Activated T-cell treated with anti-CD3 and anti-CD28 coated beads, Interleukin-2, amount 50 U/mL, for 24 hours (primary cell): ENCODE data around the gene PIP4K2B.
A peak's percentile ranks its signal among the peaks of the same experiment; 100 is the strongest.

Experiments
- DNase-seq: peaks from one replicate; pipeline ENCODE4 v3.0.0-alpha.2; 2020
- H3K27ac Mint-ChIP-seq: 2 replicates; pipeline ENCODE4 v1.8.0; 2020; ENCODE audit warnings: mild to moderate bottlenecking, mixed read lengths
- H3K27me3 Mint-ChIP-seq: 2 replicates; pipeline ENCODE4 v1.8.0; 2020; ENCODE audit warnings: mixed read lengths
- H3K36me3 Mint-ChIP-seq: 2 replicates; pipeline ENCODE4 v1.8.0; 2020; ENCODE audit warnings: low read depth, mixed read lengths
- H3K4me1 Mint-ChIP-seq: 2 replicates; pipeline ENCODE4 v1.8.0; 2020; ENCODE audit warnings: low read depth, mixed read lengths
- H3K4me3 Mint-ChIP-seq: 2 replicates; pipeline ENCODE4 v1.8.0; 2020; ENCODE audit warnings: mild to moderate bottlenecking, moderate library complexity, mixed read lengths
- H3K9me3 Mint-ChIP-seq: 2 replicates; pipeline ENCODE4 v1.8.0; 2020; ENCODE audit warnings: mixed read lengths

The PIP4K2B gene

GRCh38 chr17:38752308-38753070, 46.9 kb downstream of the PIP4K2B start, which contains the start of gene PSMB3:
Gene PSMB3, plus strand, starts transcription at chr17:38752741. Its CDS starts 86 bp downstream, at chr17:38752827.
- H3K4me1 Mint-ChIP-seq, result peaks cover 57% of the 10 kb centered on the region
- peak within 1 kb of the TSS; percentile 99 for H3K27ac Mint-ChIP-seq
- DNase-seq, result peak; percentile 95
- peak within 1 kb of the TSS; percentile 93 for H3K4me3 Mint-ChIP-seq
- H3K36me3 Mint-ChIP-seq, result peaks cover 54% of the 10 kb centered on the region
- no peaks in the 10 kb centered on the region for H3K9me3 Mint-ChIP-seq
- H3K27me3 Mint-ChIP-seq, result peaks cover 34% of the 10 kb centered on the region

DNA sequence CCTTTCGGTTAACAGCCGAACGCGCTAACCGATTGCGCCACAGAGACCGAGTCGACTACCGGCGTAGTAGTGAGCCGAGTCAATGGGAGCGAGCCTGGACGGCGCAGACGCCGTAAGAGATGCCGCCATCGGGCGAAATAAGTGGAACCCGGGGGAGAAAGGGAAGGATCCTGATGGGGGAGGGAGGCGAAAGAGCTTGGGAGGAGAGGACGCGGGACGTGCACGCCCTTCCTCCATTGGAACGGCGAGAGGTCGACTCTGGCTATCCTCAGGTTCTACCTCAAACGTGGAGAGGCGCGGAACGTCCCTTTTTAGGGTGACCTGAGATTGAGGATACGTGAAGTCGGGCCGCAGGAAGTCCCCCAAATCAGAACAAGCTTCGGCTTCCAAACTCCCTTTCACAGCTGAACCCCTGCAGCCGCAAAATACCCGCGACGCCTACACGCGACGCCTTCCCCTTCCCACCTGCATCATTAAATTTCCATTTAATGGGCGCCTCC, 47.5 kb downstream of the PIP4K2B start:
- peak overlapping the region; percentile 99 for H3K27ac Mint-ChIP-seq
- H3K27me3 Mint-ChIP-seq, result peaks cover 36% of the 10 kb centered on the region
- peaks cover 58% of the 10 kb centered on the region for H3K4me1 Mint-ChIP-seq
- H3K36me3 Mint-ChIP-seq, result peaks cover 48% of the 10 kb centered on the region
- no peaks in the 10 kb centered on the region for H3K9me3 Mint-ChIP-seq
- peak overlapping the region; percentile 93 for H3K4me3 Mint-ChIP-seq
- DNase-seq, result peak; percentile 95

- peak overlapping the region; percentile 99 for H3K27ac Mint-ChIP-seq
- H3K4me3 Mint-ChIP-seq, result peak overlapping the region; percentile 93
- DNase-seq, result no peak
- peaks cover 43% of the 10 kb centered on the region for H3K36me3 Mint-ChIP-seq
- peaks cover 42% of the 10 kb centered on the region for H3K27me3 Mint-ChIP-seq
- H3K4me1 Mint-ChIP-seq, result peaks cover 60% of the 10 kb centered on the region
- no peaks in the 10 kb centered on the region for H3K9me3 Mint-ChIP-seq
These were observed 48.1 kb downstream of the PIP4K2B start for GRCh38 chr17:38751144-38751807.

GRCh38 chr17:38750312-38751121, 48.8 kb downstream of the PIP4K2B start:
- H3K27me3 Mint-ChIP-seq, result peaks cover 49% of the 10 kb centered on the region
- peak overlapping the region; percentile 93 for H3K4me3 Mint-ChIP-seq
- peak overlapping the region; percentile 3 for H3K27ac Mint-ChIP-seq
- H3K9me3 Mint-ChIP-seq, result no peaks in the 10 kb centered on the region
- DNase-seq, result peak; percentile 52
- H3K4me1 Mint-ChIP-seq, result peaks cover 59% of the 10 kb centered on the region
- peaks cover 35% of the 10 kb centered on the region for H3K36me3 Mint-ChIP-seq

GRCh38 chr17:38750044-38750311, 49.4 kb downstream of the PIP4K2B start:
- H3K4me1 Mint-ChIP-seq, result peaks cover 57% of the 10 kb centered on the region

DNA sequence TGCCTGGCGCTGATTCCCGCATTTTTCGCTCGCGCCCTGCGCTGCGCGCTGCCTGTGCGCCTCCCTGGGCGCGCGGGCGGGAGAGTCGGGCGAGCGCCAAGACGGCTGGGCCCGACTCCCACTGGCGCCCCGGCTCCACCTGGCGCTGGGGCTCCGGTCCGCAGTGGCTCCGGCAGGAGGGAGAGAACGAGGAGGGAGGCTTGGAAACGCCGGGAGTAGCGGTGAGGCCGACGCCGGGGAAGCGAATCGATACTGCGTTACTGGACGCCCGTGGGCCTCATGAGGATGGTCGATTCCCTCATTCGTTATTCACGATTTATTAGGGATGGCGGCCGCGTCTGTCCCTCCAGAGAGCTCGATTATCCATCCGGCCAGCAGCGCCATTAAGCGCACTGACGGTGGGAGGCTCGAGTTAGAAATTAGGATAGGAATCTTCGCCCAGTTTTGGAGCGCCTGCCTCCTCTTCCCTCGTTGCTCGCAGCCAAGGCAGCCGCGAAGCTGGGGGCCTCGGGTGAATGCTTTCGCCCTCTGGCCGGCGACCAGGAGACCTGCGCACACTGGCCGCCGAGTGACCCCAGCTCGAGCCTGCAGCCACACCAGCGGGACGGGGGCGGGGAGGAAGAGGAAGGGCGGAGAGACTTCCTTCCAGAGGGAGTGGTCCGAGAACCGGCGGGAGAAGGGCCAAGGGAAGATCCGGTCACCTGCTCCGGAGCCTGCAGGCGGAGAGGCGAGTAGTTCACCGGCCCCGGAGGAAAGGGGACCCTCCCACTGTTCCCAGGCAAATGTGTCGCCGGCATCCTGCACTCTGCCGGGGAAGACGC, 49.9 kb downstream of the PIP4K2B start:
- Mint-ChIP-seq H3K9me3 (no peaks in the 10 kb centered on the region), H3K27ac (no peak overlapping the region), H3K27me3 (peaks cover 60% of the 10 kb centered on the region), H3K4me3 (peak overlapping the region; percentile 93), H3K4me1 (peaks cover 54% of the 10 kb centered on the region), H3K36me3 (peaks cover 26% of the 10 kb centered on the region)
- DNase-seq, result peak; percentile 49

More at GRCh38 chr17:38750044-38750311, 49.4 kb downstream of the PIP4K2B start:
- no peak overlapping the region for H3K27ac Mint-ChIP-seq
- peak overlapping the region; percentile 93 for H3K4me3 Mint-ChIP-seq
- H3K27me3 Mint-ChIP-seq, result peaks cover 55% of the 10 kb centered on the region
- no peaks in the 10 kb centered on the region for H3K9me3 Mint-ChIP-seq
- peaks cover 31% of the 10 kb centered on the region for H3K36me3 Mint-ChIP-seq
- DNase-seq, result peak; percentile 47

DNA sequence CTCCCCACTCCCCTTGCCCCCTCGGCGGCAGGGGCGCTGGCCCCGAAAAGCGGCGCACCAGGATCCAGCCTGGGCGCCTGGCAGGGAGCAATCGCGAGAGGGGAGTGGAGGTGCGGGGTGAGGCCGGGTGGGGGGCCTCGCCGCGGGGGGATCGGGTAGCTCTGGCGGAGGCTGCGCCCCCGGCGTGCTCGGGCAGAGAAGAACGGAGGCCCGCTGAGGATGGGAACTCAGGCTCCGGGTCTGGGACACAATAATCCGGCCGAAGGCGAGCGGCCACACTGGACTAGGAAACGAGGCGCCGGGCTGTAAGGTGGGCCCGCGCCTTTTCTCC, 50.5 kb downstream of the PIP4K2B start:
- Mint-ChIP-seq H3K27ac (no peak overlapping the region), H3K4me3 (peak overlapping the region; percentile 93), H3K4me1 (peaks cover 48% of the 10 kb centered on the region), H3K9me3 (no peaks in the 10 kb centered on the region), H3K27me3 (peaks cover 63% of the 10 kb centered on the region), H3K36me3 (peaks cover 20% of the 10 kb centered on the region)
- peak; percentile 51 for DNase-seq

DNA sequence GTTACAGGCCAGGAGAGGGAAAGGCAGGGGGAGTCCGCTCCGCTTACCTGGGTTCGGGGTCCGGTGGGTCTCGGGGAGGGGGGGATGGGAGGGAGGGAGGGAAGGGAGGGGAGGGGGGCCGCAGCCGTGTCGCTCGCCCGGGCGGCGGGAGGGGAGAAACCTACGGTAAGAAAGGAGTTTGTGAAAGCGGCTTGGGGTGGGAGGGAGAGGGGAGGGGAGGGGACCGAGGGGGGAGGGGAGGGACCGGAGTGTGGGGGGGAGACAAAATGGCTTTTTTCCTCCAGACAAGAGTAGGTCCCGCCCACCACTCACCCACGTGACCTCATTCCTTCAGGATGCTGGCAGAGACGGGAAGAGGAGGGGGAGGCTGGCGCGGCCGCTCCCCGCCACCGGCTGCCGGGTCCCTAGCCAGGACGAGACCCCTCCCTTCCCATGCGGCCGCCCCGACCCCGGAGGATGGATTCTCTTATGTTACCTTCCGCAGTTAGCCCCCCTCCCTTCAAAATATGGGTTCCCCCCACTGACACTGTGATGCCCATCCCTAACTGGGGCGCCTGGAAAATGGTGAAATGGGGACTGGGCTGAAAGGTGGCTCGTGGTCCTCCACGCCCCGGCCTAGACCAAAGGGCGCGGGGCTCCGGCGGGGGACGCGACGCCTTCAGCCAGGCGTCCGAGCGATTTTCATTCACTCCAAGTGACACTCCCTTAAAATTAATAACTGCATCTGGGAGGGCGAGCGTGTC, 51.0 kb downstream of the PIP4K2B start, which contains the start of gene PCGF2:
PCGF2 (minus strand) TSS at position 188 of the 743 bp plus-strand sequence. CDS start 7,934 bp downstream, outside the sequence.
- Mint-ChIP-seq H3K9me3 (no peaks in the 10 kb centered on the region), H3K27me3 (peaks cover 63% of the 10 kb centered on the region), H3K36me3 (peaks cover 15% of the 10 kb centered on the region), H3K27ac (no peak within 1 kb of the TSS), H3K4me1 (peaks cover 44% of the 10 kb centered on the region), H3K4me3 (peak within 1 kb of the TSS; percentile 93)
- peak; percentile 43 for DNase-seq

- Mint-ChIP-seq H3K9me3 (no peaks in the 10 kb centered on the region), H3K36me3 (peaks cover 7% of the 10 kb centered on the region), H3K27me3 (peaks cover 66% of the 10 kb centered on the region), H3K4me3 (peak overlapping the region; percentile 72), H3K27ac (no peak overlapping the region), H3K4me1 (peaks cover 43% of the 10 kb centered on the region)
- no peak for DNase-seq
These were observed 51.8 kb downstream of the PIP4K2B start for GRCh38 chr17:38747463-38748148.

GRCh38 chr17:38746849-38747462, 52.4 kb downstream of the PIP4K2B start:
- Mint-ChIP-seq H3K4me1 (peaks cover 39% of the 10 kb centered on the region), H3K36me3 (peaks cover 3% of the 10 kb centered on the region), H3K9me3 (no peaks in the 10 kb centered on the region), H3K27ac (no peak overlapping the region), H3K27me3 (peaks cover 68% of the 10 kb centered on the region), H3K4me3 (peak overlapping the region; percentile 33)
- DNase-seq, result no peak

DNA sequence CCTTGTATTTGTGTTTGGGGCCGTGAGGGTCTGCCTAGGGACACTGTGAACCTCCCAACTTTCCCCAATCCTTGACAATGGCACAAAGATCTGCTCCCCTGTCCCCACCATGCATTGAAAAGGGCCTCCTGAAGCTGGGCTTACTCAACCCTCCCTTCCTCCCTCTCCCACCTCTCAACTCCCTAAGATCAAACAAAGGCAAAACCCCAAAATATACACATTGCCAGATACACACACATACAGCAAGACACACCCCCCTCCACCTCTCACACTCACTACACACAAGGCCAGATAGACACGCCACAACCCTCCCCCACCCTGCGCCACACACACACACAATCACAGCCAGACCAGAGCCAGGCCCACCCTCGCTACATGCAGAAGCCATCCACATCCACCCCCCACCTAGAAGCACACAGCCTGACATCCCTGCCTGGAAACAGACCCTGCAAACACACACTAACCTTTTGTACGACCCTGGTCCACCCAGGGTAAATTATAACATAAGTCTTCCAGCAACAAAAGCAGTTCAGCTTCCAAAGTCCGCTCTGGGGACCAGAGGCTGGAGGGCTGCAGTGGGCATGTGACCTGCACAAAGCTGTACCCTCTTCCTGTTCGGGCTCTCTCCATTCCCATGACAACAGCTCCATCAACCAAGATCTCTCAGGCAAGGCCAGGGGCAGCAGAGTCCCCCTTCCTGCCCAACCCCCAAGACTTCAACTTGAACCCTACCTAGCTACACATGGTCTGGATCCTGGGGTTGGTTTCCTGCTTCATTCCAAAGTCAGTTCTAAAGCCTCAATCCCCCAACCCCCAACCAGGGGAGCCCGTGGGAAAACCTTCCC, 53.1 kb downstream of the PIP4K2B start:
- peaks cover 33% of the 10 kb centered on the region for H3K4me1 Mint-ChIP-seq
- no peaks in the 10 kb centered on the region for H3K36me3 Mint-ChIP-seq
- peak overlapping the region; percentile 30 for H3K4me3 Mint-ChIP-seq
- no peak overlapping the region for H3K27ac Mint-ChIP-seq
- no peak for DNase-seq
- H3K9me3 Mint-ChIP-seq, result no peaks in the 10 kb centered on the region
- peaks cover 63% of the 10 kb centered on the region for H3K27me3 Mint-ChIP-seq

GRCh38 chr17:38745545-38745944, 53.8 kb downstream of the PIP4K2B start:
- Mint-ChIP-seq H3K36me3 (no peaks in the 10 kb centered on the region), H3K4me1 (peaks cover 26% of the 10 kb centered on the region), H3K27me3 (peaks cover 56% of the 10 kb centered on the region), H3K9me3 (no peaks in the 10 kb centered on the region), H3K27ac (no peak overlapping the region), H3K4me3 (no peak overlapping the region)
- no peak for DNase-seq
